Activated T-helper 17 cell treated with anti-CD3 and anti-CD28 coated beads, Interleukin-2, amount 50 U/mL, for 72 hours (primary cell): ENCODE measurements around the gene ELMO1. TPM values are rescaled to one million over a fixed set of nuclear protein-coding genes. Genes with fewer than 3 reads are reported as not detected.

ENCODE experiments used
- ATAC-seq: fragments of 150-1000 bp; cut with Tn5 transposase; replicated peaks from 2 replicates; pipeline ENCODE4 v1.10.0; 2021; ENCODE audit warnings: mild to moderate bottlenecking, moderate library complexity
- H3K27ac Mint-ChIP-seq: one replicate; pipeline ENCODE4 v1.8.0; 2022; ENCODE audit warnings: mixed read lengths
- H3K27me3 Mint-ChIP-seq: one replicate; pipeline ENCODE4 v1.8.0; 2022; ENCODE audit warnings: mixed read lengths
- H3K36me3 Mint-ChIP-seq: one replicate; pipeline ENCODE4 v1.8.0; 2022; ENCODE audit warnings: low read depth, mild to moderate bottlenecking, mixed read lengths
- H3K4me1 Mint-ChIP-seq: one replicate; pipeline ENCODE4 v1.8.0; 2022; ENCODE audit warnings: mixed read lengths
- H3K4me3 Mint-ChIP-seq: one replicate; pipeline ENCODE4 v1.8.0; 2022; ENCODE audit warnings: mild to moderate bottlenecking, mixed read lengths
- H3K9me3 Mint-ChIP-seq: one replicate; pipeline ENCODE4 v1.8.0; 2022; ENCODE audit warnings: mixed read lengths
- total RNA-seq, 2 donors: library from RNA; stranded (reverse); gene quantifications; one replicate each; pipeline ENCODE4 v1.2.3, GENCODE V29; 2022

ELMO1 gene
- total RNA-seq, 2 donors from 2014 or later, result 77.4 to 106 TPM

- Mint-ChIP-seq H3K4me1 (peaks cover 63% of the 10 kb centered on the region), H3K27ac (no peak overlapping the region), H3K27me3 (no peaks in the 10 kb centered on the region), H3K4me3 (peak overlapping the region; percentile 7), H3K9me3 (peaks cover 5% of the 10 kb centered on the region), H3K36me3 (peaks cover 12% of the 10 kb centered on the region)
- no peak for ATAC-seq
Measured at GRCh38 chr7:37367010-37367409, 81.7 kb downstream of the ELMO1 start.

DNA sequence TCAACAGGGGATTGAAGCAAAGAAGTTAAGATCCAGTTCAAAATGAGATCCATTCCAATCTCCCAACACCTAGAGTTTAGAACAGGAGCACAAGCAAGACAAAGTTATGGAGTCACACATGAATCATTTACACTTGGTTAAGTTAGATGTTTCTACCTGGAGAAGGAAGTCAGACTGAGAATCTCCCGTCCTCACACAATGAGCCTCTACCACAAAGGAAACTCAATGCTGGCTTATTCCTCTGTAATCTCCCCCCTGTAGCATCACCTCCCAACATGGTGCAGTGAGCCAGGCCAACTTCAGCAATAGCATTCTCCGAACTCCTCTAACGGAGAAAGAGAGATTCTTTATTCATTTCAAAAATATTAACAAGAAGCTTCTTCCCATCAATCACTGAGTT is 82.2 kb downstream of the ELMO1 start:
- Mint-ChIP-seq H3K4me3 (peak overlapping the region; percentile 7), H3K27ac (no peak overlapping the region), H3K9me3 (peaks cover 5% of the 10 kb centered on the region), H3K27me3 (no peaks in the 10 kb centered on the region), H3K4me1 (peaks cover 59% of the 10 kb centered on the region), H3K36me3 (peaks cover 10% of the 10 kb centered on the region)
- peak; percentile 54 for ATAC-seq

DNA sequence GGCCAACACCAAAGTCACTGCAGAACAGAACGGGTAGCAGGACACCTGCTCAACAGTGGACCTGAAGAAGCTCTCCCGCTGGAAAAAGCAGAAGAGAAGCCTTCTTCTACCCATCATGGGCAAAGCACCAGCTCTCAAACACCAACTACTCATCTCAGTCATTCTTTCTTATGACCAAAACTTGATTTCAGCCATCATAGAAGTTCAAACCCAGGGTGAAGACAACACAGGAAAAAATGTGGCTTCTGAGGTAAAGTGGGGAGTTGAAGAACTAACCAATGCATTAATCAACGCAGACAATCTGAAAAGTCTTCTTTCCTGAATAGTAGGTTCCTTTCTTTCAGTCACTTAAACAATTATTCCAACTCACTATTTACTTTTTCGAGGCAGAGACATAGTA is 83.3 kb downstream of the ELMO1 start:
- H3K27ac Mint-ChIP-seq, result peak overlapping the region; percentile 84
- peaks cover 58% of the 10 kb centered on the region for H3K4me1 Mint-ChIP-seq
- H3K4me3 Mint-ChIP-seq, result peak overlapping the region; percentile 67
- peaks cover 5% of the 10 kb centered on the region for H3K9me3 Mint-ChIP-seq
- H3K36me3 Mint-ChIP-seq, result peaks cover 10% of the 10 kb centered on the region
- ATAC-seq, result peak; percentile 75
- no peaks in the 10 kb centered on the region for H3K27me3 Mint-ChIP-seq

DNA sequence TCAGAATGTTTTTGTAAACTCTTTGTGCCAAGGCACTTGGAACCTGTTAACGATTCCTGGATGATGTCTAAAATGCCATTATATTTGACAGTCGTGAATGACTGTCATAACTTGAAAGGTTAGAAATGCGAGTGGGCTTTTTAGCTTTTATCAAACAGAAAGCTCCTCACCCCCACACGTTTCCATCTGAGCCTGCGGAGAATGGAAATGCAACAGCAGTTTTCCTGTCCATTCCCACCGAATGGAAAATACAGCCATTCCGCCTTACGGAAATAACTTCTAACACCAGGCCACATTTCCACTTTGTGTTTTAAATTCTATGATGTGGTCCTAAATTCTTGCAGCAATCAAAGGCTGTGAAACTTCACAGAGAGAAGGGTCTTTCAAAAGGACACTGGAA is 83.8 kb downstream of the ELMO1 start:
- Mint-ChIP-seq H3K4me3 (peak overlapping the region; percentile 67), H3K9me3 (peaks cover 5% of the 10 kb centered on the region), H3K27me3 (no peaks in the 10 kb centered on the region), H3K4me1 (peaks cover 59% of the 10 kb centered on the region), H3K27ac (peak overlapping the region; percentile 84), H3K36me3 (peaks cover 10% of the 10 kb centered on the region)
- no peak for ATAC-seq

- Mint-ChIP-seq H3K4me1 (peaks cover 66% of the 10 kb centered on the region), H3K4me3 (peak overlapping the region; percentile 67), H3K9me3 (peaks cover 5% of the 10 kb centered on the region), H3K27me3 (no peaks in the 10 kb centered on the region), H3K36me3 (peaks cover 10% of the 10 kb centered on the region), H3K27ac (peak overlapping the region; percentile 84)
- peak; percentile 41 for ATAC-seq
Measured at GRCh38 chr7:37363536-37364491, 84.8 kb downstream of the ELMO1 start.

GRCh38 chr7:37362802-37363201 is 85.9 kb downstream of the ELMO1 start:
- peaks cover 68% of the 10 kb centered on the region for H3K4me1 Mint-ChIP-seq
- ATAC-seq, result no peak
- peak overlapping the region; percentile 84 for H3K27ac Mint-ChIP-seq
- peaks cover 10% of the 10 kb centered on the region for H3K36me3 Mint-ChIP-seq
- H3K9me3 Mint-ChIP-seq, result peaks cover 5% of the 10 kb centered on the region
- H3K4me3 Mint-ChIP-seq, result peak overlapping the region; percentile 67
- no peaks in the 10 kb centered on the region for H3K27me3 Mint-ChIP-seq

GRCh38 chr7:37360484-37360883 is 88.2 kb downstream of the ELMO1 start:
- H3K4me3 Mint-ChIP-seq, result peak overlapping the region; percentile 80
- H3K36me3 Mint-ChIP-seq, result peaks cover 10% of the 10 kb centered on the region
- H3K9me3 Mint-ChIP-seq, result peaks cover 5% of the 10 kb centered on the region
- no peaks in the 10 kb centered on the region for H3K27me3 Mint-ChIP-seq
- no peak for ATAC-seq
- H3K27ac Mint-ChIP-seq, result peak overlapping the region; percentile 92
- H3K4me1 Mint-ChIP-seq, result peaks cover 60% of the 10 kb centered on the region

DNA sequence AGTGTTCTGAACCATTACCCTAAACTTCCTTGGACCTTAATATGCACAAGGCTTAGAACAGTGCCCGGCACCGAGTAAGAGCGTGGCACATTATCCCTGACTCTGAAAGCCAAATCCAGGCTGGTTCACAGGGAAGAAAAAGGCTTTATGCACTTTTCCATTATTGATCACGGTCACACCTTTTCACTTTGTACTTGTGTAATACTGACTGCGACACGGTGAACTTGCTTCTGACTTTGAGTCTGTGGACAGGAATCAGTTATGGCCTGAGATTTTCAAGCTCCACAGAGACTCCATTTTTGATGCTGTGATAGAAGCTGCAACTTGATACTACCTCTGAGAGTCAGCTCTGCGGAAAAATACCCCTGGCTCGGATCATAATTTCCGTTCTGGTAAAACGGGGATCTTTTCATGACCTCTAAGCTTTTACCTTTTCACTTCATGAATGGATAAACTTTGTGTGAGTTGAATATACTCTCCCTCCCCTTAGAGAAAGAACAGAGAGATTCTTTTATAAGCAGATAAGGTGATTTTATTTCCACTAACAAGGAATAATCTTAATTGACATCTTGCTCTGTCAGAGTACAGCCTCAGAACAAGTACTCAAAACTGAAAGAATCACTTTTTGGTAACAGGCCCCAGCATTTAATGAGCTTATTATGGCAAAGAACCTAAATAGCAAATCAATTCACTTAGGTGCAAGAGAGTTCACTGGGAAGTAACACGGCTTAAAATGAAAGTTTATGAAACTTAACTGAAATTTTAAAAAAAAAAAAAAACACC is 88.8 kb downstream of the ELMO1 start:
- Mint-ChIP-seq H3K36me3 (peaks cover 10% of the 10 kb centered on the region), H3K27ac (peak overlapping the region; percentile 92), H3K27me3 (no peaks in the 10 kb centered on the region), H3K9me3 (peaks cover 5% of the 10 kb centered on the region), H3K4me3 (peak overlapping the region; percentile 80), H3K4me1 (peaks cover 56% of the 10 kb centered on the region)
- ATAC-seq, result peak; percentile 65

- Mint-ChIP-seq H3K27me3 (no peaks in the 10 kb centered on the region), H3K27ac (peak overlapping the region; percentile 92), H3K36me3 (peaks cover 8% of the 10 kb centered on the region), H3K4me1 (peaks cover 62% of the 10 kb centered on the region), H3K4me3 (peak overlapping the region; percentile 80), H3K9me3 (peaks cover 5% of the 10 kb centered on the region)
- no peak for ATAC-seq
Measured at GRCh38 chr7:37359180-37359579, 89.5 kb downstream of the ELMO1 start.

DNA sequence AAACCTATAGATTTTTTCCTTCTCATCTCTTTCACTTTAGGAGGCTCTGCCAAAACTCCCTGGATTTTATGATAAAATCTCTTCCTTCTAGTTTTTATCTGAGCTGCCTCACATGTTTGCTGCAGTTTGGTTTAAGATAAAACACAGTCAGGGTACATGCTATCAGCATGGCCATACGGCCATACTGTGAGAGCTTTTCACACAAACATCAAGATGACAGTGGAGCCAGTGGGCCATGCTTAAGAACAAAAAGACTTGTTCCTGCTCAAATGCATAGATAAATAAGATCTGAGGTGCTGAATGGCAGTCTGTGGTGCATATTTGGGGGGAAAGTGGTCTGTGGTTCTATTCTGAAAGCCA is 91.0 kb downstream of the ELMO1 start:
- H3K27ac Mint-ChIP-seq, result no peak overlapping the region

DNA sequence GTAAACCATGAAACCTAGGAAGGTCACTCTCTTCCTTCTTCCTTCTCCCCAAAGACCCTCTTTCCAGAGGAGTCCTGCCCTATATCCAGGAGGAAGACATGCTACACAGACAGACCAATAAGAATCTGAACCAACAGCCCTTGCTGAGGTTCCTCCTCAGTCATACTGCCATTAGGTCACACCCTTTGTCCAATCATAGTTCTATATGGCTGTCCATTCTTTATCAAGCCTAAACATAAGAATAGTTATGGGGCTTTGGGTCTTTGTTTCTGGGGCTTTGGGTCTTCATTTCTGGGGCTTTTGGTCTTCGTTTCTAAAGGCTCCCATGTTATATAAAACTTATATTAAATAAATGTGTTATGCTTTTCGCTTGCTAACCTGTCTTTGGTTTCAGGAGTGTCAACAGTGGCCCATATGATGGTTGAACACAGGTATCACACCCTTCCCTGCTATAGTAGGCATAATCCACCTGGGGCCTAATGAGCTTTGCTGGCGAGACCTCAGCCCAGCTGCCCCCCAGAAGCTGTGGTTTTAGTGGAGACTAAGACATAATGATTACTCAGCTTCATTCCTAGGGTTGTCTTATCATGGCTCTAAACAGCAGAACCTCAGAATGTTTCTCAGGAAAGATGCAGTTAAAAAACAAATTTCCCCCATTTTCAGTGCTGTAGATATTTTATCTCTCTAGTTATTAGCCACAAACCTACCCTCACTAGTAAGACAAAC is 91.6 kb downstream of the ELMO1 start:
- Mint-ChIP-seq H3K9me3 (no peaks in the 10 kb centered on the region), H3K4me3 (no peak overlapping the region), H3K27ac (no peak overlapping the region), H3K36me3 (no peaks in the 10 kb centered on the region), H3K27me3 (no peaks in the 10 kb centered on the region), H3K4me1 (peaks cover 54% of the 10 kb centered on the region)
- ATAC-seq, result no peak

More for the DNA sequence above, 91.0 kb downstream of the ELMO1 start:
- Mint-ChIP-seq H3K27me3 (no peaks in the 10 kb centered on the region), H3K9me3 (no peaks in the 10 kb centered on the region), H3K4me3 (no peak overlapping the region), H3K4me1 (peaks cover 57% of the 10 kb centered on the region), H3K36me3 (no peaks in the 10 kb centered on the region)
- ATAC-seq, result no peak

DNA sequence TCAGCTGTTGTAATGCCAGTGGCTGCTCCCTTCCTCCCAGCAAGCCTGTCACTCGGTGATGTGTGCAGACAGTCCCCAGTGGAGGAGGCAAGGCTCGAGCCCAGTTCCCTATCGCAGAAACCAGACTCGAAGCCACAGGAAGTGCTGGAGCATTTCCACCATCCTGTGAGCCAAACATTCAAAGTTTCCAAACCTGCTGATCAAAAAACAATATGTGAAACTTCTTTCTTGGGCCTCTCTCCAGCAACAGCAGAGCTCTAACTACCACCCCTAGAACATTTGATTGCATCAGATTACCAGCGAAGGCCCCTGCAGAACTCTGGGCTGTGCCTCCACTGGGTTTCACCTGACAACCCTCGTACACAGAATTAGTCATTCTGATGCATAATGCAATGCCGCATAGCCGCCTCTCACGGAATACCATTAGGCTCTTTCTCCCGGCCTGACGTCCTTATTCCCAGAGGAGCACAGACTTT is 94.0 kb downstream of the ELMO1 start:
- Mint-ChIP-seq H3K36me3 (no peaks in the 10 kb centered on the region), H3K27me3 (no peaks in the 10 kb centered on the region), H3K9me3 (no peaks in the 10 kb centered on the region), H3K27ac (peak overlapping the region; percentile 95), H3K4me3 (peak overlapping the region; percentile 87), H3K4me1 (peaks cover 59% of the 10 kb centered on the region)
- peak; percentile 82 for ATAC-seq

- Mint-ChIP-seq H3K9me3 (no peaks in the 10 kb centered on the region), H3K27me3 (no peaks in the 10 kb centered on the region), H3K36me3 (no peaks in the 10 kb centered on the region), H3K4me1 (peaks cover 55% of the 10 kb centered on the region), H3K27ac (peak overlapping the region; percentile 95), H3K4me3 (peak overlapping the region; percentile 87)
- peak; percentile 58 for ATAC-seq
Measured at GRCh38 chr7:37353949-37354655, 94.6 kb downstream of the ELMO1 start.
